ENCODE data around the gene EIF5A. TPM values are rescaled to one million over a fixed set of nuclear protein-coding genes. Genes with fewer than 3 reads are reported as not detected.
A peak's percentile ranks its signal among the peaks of the same experiment; 100 is the strongest.

The EIF5A gene
- polyA plus RNA-seq, 1 experiment = 556 TPM

- CTCF ChIA-PET = no interaction called here
- no peak for DNase-seq (ENCODE audit: low read depth)
These were observed 46.6 kb upstream of the EIF5A start for GRCh38 chr17:7260651-7261378.

GRCh38 chr17:7261379-7262191, 45.8 kb upstream of the EIF5A start:
- ChIA-PET POLR2A (no interaction called here), CTCF (no interaction called here)
- Histone ChIP-seq H3K36me3 (ENCODE audit: control insufficient read depth, insufficient read depth, low read length) (peaks cover 6% of the 10 kb centered on the region; the same call in 1 of the 2 replicates), H3K27me3 (ENCODE audit: control insufficient read depth, insufficient read depth, low read length) (no peaks in the 10 kb centered on the region), H3K4me3 (ENCODE audit: low read depth, low read length) (peak overlapping the region; percentile 23)
- no peak for TF ChIP-seq CTCF (IDR thresholded peaks at IDR 0.05; ENCODE audit: insufficient read depth, low read depth, low read length)
- no peak for DNase-seq (ENCODE audit: low read depth)

More at GRCh38 chr17:7260651-7261378, 46.6 kb upstream of the EIF5A start:
- no peaks in the 10 kb centered on the region for H3K27me3 ChIP-seq (ENCODE audit: control insufficient read depth, insufficient read depth, low read length)
- peaks cover 6% of the 10 kb centered on the region; the same call in 1 of the 2 replicates for H3K36me3 ChIP-seq (ENCODE audit: control insufficient read depth, insufficient read depth, low read length)
- TF ChIP-seq CTCF (IDR thresholded peaks at IDR 0.05; ENCODE audit: insufficient read depth, low read depth, low read length) = no peak
- POLR2A ChIA-PET = no interaction called here
- peak overlapping the region; percentile 23 for H3K4me3 ChIP-seq (ENCODE audit: low read depth, low read length)

GRCh38 chr17:7262192-7262934, 45.1 kb upstream of the EIF5A start, which contains the start of gene CLDN7:
Gene CLDN7 (minus strand): TSS chr17:7262478. CDS start chr17:7262043, 435 bp downstream.
- TF ChIP-seq CTCF (IDR thresholded peaks at IDR 0.05; ENCODE audit: insufficient read depth, low read depth, low read length) = no peak
- peak within 1 kb of the TSS; percentile 23 for H3K4me3 ChIP-seq (ENCODE audit: low read depth, low read length)
- peaks cover 4% of the 10 kb centered on the region; the same call in 1 of the 2 replicates for H3K36me3 ChIP-seq (ENCODE audit: control insufficient read depth, insufficient read depth, low read length)
- H3K27me3 ChIP-seq (ENCODE audit: control insufficient read depth, insufficient read depth, low read length) = no peaks in the 10 kb centered on the region
- DNase-seq (ENCODE audit: low read depth) = no peak
- CTCF ChIA-PET = interaction anchor here (0.7 kb wide), 1 partner anchor 1674 kb away, joined by 3 read pairs; no protein-coding TSS in a partner anchor
- POLR2A ChIA-PET = no interaction called here

GRCh38 chr17:7262935-7263800, 44.3 kb upstream of the EIF5A start:
- CTCF ChIA-PET = interaction anchor here (0.7 kb wide), 1 partner anchor 1675 kb away, joined by 3 read pairs; no protein-coding TSS in a partner anchor
- POLR2A ChIA-PET = no interaction called here

More at GRCh38 chr17:7262935-7263800, 44.3 kb upstream of the EIF5A start:
- no peak for DNase-seq (ENCODE audit: low read depth)
- Histone ChIP-seq H3K4me3 (ENCODE audit: low read depth, low read length) (no peak overlapping the region), H3K36me3 (ENCODE audit: control insufficient read depth, insufficient read depth, low read length) (peaks cover 4% of the 10 kb centered on the region; the same call in 1 of the 2 replicates), H3K27me3 (ENCODE audit: control insufficient read depth, insufficient read depth, low read length) (no peaks in the 10 kb centered on the region)
- TF ChIP-seq CTCF (IDR thresholded peaks at IDR 0.05; ENCODE audit: insufficient read depth, low read depth, low read length) = no peak
